Mucosa of rectum (tissue), 2 donors: ENCODE measurements around the gene HDAC6.

Source experiments
- H3K27ac ChIP-seq, 2 donors: one replicate each; pipeline ENCODE4 v1.7.0; 2013; ENCODE audit warnings: inconsistent platforms in 2 of 2, low read depth in 2 of 2, low read length in 2 of 2
- H3K27me3 ChIP-seq, 2 donors: one replicate each; pipeline ENCODE4 v1.7.0; 2013; ENCODE audit warnings: low read length in 2 of 2; ENCODE audit not compliant: control insufficient read depth in 2 of 2, insufficient read depth in 2 of 2
- H3K36me3 ChIP-seq, 2 donors: one replicate each; pipeline ENCODE4 v1.7.0; 2013; ENCODE audit warnings: low read length in 2 of 2; ENCODE audit not compliant: control insufficient read depth in 2 of 2, insufficient read depth in 2 of 2
- H3K4me1 ChIP-seq, 2 donors: one replicate each; pipeline ENCODE4 v1.7.0; 2013; ENCODE audit warnings: low read length in 2 of 2, mild to moderate bottlenecking in 1 of 2; ENCODE audit not compliant: control insufficient read depth in 2 of 2, insufficient read depth in 2 of 2
- H3K4me3 ChIP-seq, 2 donors: one replicate each; pipeline ENCODE4 v1.7.0; 2013; ENCODE audit warnings: low read length in 2 of 2
- H3K9ac ChIP-seq, 2 donors: one replicate each; pipeline ENCODE4 v1.7.0; 2013; ENCODE audit warnings: low read length in 2 of 2, low read depth in 1 of 2, mild to moderate bottlenecking in 1 of 2
- H3K9me3 ChIP-seq, 2 donors: one replicate each; pipeline ENCODE4 v1.7.0; 2013; ENCODE audit warnings: low read length in 2 of 2; ENCODE audit not compliant: control insufficient read depth in 2 of 2
- donor health status: healthy.
- donor health status: Normal muscosa, but diverticular disease.

Gene HDAC6

GRCh38 chrX:48823053-48823452, 21.2 kb downstream of the HDAC6 start:
- peaks cover 0 to 6% of the 10 kb centered on the region in 2 donors for H3K9me3 ChIP-seq
- peaks cover 16 to 18% of the 10 kb centered on the region in 2 donors for H3K36me3 ChIP-seq
- H3K27me3 ChIP-seq = no peaks in the 10 kb centered on the region
- no peak overlapping the region for H3K27ac ChIP-seq
- no peak overlapping the region for H3K9ac ChIP-seq
- H3K4me1 ChIP-seq = no peaks in the 10 kb centered on the region
- H3K4me3 ChIP-seq = no peak overlapping the region

DNA sequence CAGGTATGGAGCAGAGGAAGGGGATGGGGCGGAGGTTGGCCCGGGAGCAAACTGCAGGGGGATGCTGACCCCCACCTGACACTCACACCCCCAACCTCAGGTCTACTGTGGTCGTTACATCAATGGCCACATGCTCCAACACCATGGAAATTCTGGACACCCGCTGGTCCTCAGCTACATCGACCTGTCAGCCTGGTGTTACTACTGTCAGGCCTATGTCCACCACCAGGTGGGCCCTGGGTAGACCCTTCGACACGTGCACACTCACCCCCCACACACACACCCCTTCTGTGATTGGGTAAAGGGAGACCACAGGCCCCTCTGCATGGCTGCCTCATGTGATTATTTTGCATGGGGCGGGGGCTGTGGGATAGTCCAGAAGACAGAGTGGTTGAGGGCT, 22.2 kb downstream of the HDAC6 start:
- no peak overlapping the region for H3K4me3 ChIP-seq
- H3K27me3 ChIP-seq = no peaks in the 10 kb centered on the region
- no peaks in the 10 kb centered on the region for H3K4me1 ChIP-seq
- H3K9me3 ChIP-seq = peaks cover 0 to 6% of the 10 kb centered on the region in 2 donors
- H3K9ac ChIP-seq = no peak overlapping the region
- H3K27ac ChIP-seq = no peak overlapping the region
- H3K36me3 ChIP-seq = peaks cover 10 to 11% of the 10 kb centered on the region in 2 donors

DNA sequence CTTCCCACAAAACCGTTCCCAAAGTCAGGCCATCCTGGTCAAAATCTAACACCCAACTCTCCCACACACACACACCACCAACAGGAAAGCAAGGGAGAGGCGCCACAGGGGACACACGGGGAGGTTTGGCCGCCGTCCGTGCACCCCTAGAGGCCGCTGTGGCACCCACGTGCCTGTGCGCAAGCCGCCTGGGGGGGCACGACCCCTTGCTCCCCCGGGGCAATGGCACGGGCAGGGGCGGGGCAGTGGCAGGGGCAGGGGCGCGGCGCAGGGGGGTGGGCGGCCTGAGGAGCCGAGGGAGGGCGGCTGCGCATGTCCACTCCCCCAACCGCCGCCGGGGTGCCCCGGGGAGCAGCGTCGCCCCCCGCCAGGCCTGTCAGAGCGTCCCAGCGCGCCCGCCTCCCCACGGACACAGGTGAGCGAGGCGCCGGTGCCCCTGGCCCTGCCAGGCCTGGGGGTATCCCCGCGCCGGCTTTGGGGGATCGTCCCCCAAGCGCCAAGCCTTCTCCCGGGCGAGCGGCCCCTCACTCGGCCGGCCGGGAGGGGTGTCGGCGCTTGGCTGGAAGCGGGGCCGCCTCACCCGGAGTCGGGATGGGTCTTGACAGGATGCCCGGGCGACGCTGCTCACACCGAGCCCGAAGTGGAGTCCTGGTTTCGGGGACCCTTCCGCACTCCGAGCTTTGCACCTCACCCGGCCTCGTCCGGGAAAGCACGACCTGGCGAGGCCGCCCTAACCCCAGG, 24.4 kb downstream of the HDAC6 start, which contains the start of gene ERAS:
ERAS (plus strand) TSS at position 379 of the 741 bp plus-strand sequence. CDS start 2,611 bp downstream, outside the sequence.
- peaks cover under 1 to 8% of the 10 kb centered on the region in 2 donors for H3K27me3 ChIP-seq

GRCh38 chrX:48826876-48827653, 25.2 kb downstream of the HDAC6 start:
- peaks cover 4 to 11% of the 10 kb centered on the region in 2 donors for H3K27me3 ChIP-seq
- H3K4me3 ChIP-seq = no peak overlapping the region
- no peak overlapping the region for H3K9ac ChIP-seq
- peaks cover 0 to 6% of the 10 kb centered on the region in 2 donors for H3K9me3 ChIP-seq
- no peaks in the 10 kb centered on the region for H3K4me1 ChIP-seq
- H3K36me3 ChIP-seq = peaks cover 6 to 7% of the 10 kb centered on the region in 2 donors
- H3K27ac ChIP-seq = no peak overlapping the region

More for the DNA sequence above, 24.4 kb downstream of the HDAC6 start, which contains the start of gene ERAS:
- no peak within 1 kb of the TSS for H3K4me3 ChIP-seq
- H3K9me3 ChIP-seq = peaks cover 0 to 6% of the 10 kb centered on the region in 2 donors
- H3K36me3 ChIP-seq = peaks cover 7 to 8% of the 10 kb centered on the region in 2 donors
- H3K4me1 ChIP-seq = no peaks in the 10 kb centered on the region
- no peak within 1 kb of the TSS for H3K27ac ChIP-seq
- H3K9ac ChIP-seq = no peak within 1 kb of the TSS

- Histone ChIP-seq H3K4me1 (no peaks in the 10 kb centered on the region), H3K36me3 (peaks cover 4 to 5% of the 10 kb centered on the region in 2 donors)
These were observed 25.7 kb downstream of the HDAC6 start for GRCh38 chrX:48827654-48827968.

GRCh38 chrX:48829016-48829735, 27.3 kb downstream of the HDAC6 start:
- Histone ChIP-seq H3K4me3 (no peak overlapping the region), H3K36me3 (no peaks in the 10 kb centered on the region), H3K9me3 (peaks cover 0 to 6% of the 10 kb centered on the region in 2 donors), H3K27ac (no peak overlapping the region), H3K4me1 (no peaks in the 10 kb centered on the region), H3K9ac (no peak overlapping the region), H3K27me3 (peaks cover 4 to 21% of the 10 kb centered on the region in 2 donors)

More at GRCh38 chrX:48827654-48827968, 25.7 kb downstream of the HDAC6 start:
- peaks cover 4 to 13% of the 10 kb centered on the region in 2 donors for H3K27me3 ChIP-seq
- H3K9ac ChIP-seq = no peak overlapping the region
- no peak overlapping the region for H3K4me3 ChIP-seq
- peaks cover 0 to 6% of the 10 kb centered on the region in 2 donors for H3K9me3 ChIP-seq
- no peak overlapping the region for H3K27ac ChIP-seq

DNA sequence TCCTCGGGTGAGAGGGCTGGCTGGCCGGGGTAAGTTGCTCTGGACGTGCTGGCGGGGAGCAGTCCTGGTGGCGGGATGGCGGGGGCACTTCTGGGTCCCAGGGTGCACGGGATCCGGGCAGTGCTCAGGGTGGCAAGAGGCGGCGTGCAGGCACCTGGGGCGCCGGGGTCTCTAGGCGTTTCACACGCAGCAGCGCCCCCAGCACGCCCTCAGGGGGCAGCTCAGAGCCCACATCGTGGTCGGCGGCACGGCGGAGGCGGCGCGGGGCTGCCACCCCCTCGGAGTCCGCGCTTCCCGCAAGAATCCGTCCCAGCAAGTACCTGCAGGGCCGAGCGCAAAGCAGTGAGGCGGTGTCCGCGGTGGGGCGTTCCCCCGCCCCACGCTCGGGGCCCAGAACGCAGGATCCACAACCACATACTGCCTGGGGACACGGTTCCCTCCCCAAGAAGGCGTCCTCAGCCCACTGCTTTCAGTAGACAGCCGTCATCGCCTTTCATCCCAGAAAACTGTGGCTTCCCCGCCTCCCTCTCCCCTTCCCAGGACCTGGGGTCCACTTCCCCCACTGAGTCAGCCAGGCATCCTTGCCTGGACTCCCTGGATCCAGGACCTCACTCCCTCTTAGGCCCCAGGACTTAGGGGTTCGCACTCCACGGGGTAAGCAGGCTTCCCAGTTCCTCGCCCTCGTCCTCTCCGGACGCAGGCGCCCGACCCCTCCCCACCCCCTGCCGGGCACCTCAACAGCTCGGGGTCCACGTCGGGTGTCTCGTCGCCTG, 29.5 kb downstream of the HDAC6 start:
- H3K9ac ChIP-seq = no peak overlapping the region
- no peak overlapping the region for H3K4me3 ChIP-seq
- no peaks in the 10 kb centered on the region for H3K36me3 ChIP-seq
- no peak overlapping the region for H3K27ac ChIP-seq
- no peaks in the 10 kb centered on the region for H3K9me3 ChIP-seq
- no peaks in the 10 kb centered on the region for H3K4me1 ChIP-seq
- peaks cover 8 to 28% of the 10 kb centered on the region in 2 donors for H3K27me3 ChIP-seq

DNA sequence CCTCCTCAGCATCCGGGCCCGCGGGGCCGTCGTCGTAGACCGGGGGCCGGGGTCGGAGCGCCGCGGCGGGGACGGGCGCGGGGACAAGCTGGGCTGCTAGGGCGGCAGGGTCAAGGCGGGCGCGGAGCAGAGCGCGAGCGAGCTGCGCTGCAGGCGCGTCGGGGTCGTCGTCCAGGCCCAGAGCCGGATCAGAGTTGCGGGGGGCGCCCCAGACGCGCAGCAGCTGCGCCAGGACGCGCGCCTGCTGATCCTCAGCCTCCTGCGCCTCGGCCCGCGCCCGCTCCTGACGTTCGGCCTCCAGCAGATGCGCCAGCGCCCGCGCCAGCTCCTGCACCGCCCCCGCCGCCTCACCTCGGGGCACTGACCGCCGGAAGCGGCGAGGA, 30.0 kb downstream of the HDAC6 start:
- no peak overlapping the region for H3K9ac ChIP-seq
- no peak overlapping the region for H3K27ac ChIP-seq
- no peak overlapping the region for H3K4me3 ChIP-seq
- H3K4me1 ChIP-seq = no peaks in the 10 kb centered on the region
- no peaks in the 10 kb centered on the region for H3K36me3 ChIP-seq
- peaks cover 8 to 28% of the 10 kb centered on the region in 2 donors for H3K27me3 ChIP-seq
- H3K9me3 ChIP-seq = no peaks in the 10 kb centered on the region

DNA sequence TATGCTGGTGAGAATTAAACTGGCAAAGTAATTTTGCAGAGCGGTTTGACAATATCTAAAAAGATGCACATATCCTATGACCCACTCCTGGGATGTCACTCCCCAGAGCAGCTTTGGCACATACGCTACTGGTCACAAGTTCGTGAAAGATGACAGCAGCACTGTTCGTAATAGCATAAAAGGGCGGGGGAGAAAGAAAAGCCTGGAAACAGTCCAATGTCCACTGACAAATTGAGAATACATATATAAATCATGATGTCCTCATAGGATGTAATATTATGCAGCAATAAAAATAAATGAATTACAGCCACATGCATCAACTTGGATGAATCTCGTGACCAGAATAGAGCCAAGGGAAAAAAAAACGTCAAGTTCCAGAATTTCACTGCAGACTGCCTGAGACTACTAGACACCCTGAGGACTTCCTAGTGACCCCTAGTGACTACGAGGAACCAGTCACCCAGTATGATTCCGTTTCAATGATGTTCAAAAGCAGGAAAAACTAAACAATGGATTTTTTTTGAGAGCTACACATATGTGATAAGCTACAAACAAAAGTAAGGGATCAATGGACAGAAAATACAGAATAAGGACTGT, 31.8 kb downstream of the HDAC6 start:
- Histone ChIP-seq H3K9ac (no peak overlapping the region), H3K4me1 (no peaks in the 10 kb centered on the region), H3K27ac (no peak overlapping the region), H3K36me3 (no peaks in the 10 kb centered on the region), H3K27me3 (peaks cover 8 to 28% of the 10 kb centered on the region in 2 donors), H3K9me3 (no peaks in the 10 kb centered on the region), H3K4me3 (no peak overlapping the region)
